CD4-positive, alpha-beta T cell (primary cell): Measurements from ENCODE around the gene DKK2. TPM values are rescaled to one million over a fixed set of nuclear protein-coding genes. Genes with fewer than 3 reads are reported as not detected.

ENCODE experiments used
- ATAC-seq: fragments of 200-7000 bp; cut with Tn5 transposase; one replicate; pipeline ENCODE4 v1.10.0; 2022; ENCODE audit warnings: mild to moderate bottlenecking; ENCODE audit not compliant: poor library complexity
- CTCF ChIA-PET: fragments of 350-600 bp; sonication (Branson Sonifier 250); formaldehyde crosslinking; loops from one replicate; lab custom pipeline; 2021; ENCODE audit warnings: antibody characterized with exemption, inconsistent platforms; lab: Charles Lee
- POLR2A ChIA-PET: fragments of 350-600 bp; sonication (Branson Sonifier 250); formaldehyde crosslinking; loops from one replicate; lab custom pipeline; 2021; ENCODE audit warnings: antibody characterized with exemption, inconsistent platforms; lab: Charles Lee
- DNase-seq, 14 experiments: peaks; one replicate each; pipeline ENCODE4 v3.0.0-alpha.2; 2013 to 2020; ENCODE audit warnings: mixed read lengths in 2 of 14
- H3K27ac ChIP-seq, 2 donors: one replicate each; pipeline versions ENCODE4 v1.5.1 to v1.7.0; 2013; ENCODE audit warnings: low read length in 2 of 2, low read depth in 1 of 2, mild to moderate bottlenecking in 1 of 2
- H3K27me3 ChIP-seq, 2 experiments: 1 replicate in 1 of 2; 2 replicates in 1 of 2; pipeline versions ENCODE4 v1.6.1 to v1.7.0; 2013; ENCODE audit warnings: low read length in 2 of 2, control low read depth in 1 of 2, mild to moderate bottlenecking in 1 of 2, moderate library complexity in 1 of 2; ENCODE audit not compliant: insufficient read depth in 2 of 2, control insufficient read depth in 1 of 2
- H3K36me3 ChIP-seq: one replicate; pipeline ENCODE4 v1.6.1; 2013; ENCODE audit warnings: low read length, control low read depth; ENCODE audit not compliant: insufficient read depth
- H3K4me1 ChIP-seq: one replicate; pipeline ENCODE4 v1.6.1; 2013; ENCODE audit warnings: low read length, control low read depth; ENCODE audit not compliant: insufficient read depth
- H3K4me3 ChIP-seq: one replicate; pipeline ENCODE4 v1.5.1; 2013; ENCODE audit warnings: mild to moderate bottlenecking, low read length, moderate library complexity
- H3K9me3 ChIP-seq, 2 experiments: 1 replicate in 1 of 2; 2 replicates in 1 of 2; pipeline versions ENCODE4 v1.6.1 to v1.7.0; 2013; ENCODE audit warnings: low read length in 2 of 2, mild to moderate bottlenecking in 2 of 2, control low read depth in 1 of 2, moderate library complexity in 1 of 2; ENCODE audit not compliant: control insufficient read depth in 1 of 2, insufficient read depth in 1 of 2
- H3K27ac Mint-ChIP-seq: one replicate; pipeline ENCODE4 v1.8.0; 2020; ENCODE audit warnings: mixed read lengths
- H3K27me3 Mint-ChIP-seq: one replicate; pipeline ENCODE4 v1.8.0; 2021; ENCODE audit warnings: mixed read lengths
- H3K36me3 Mint-ChIP-seq: one replicate; pipeline ENCODE4 v1.8.0; 2021; ENCODE audit warnings: low read depth, mixed read lengths
- H3K4me1 Mint-ChIP-seq: one replicate; pipeline ENCODE4 v1.8.0; 2021; ENCODE audit warnings: low read depth, mixed read lengths
- H3K4me3 Mint-ChIP-seq: one replicate; pipeline ENCODE4 v1.8.0; 2020; ENCODE audit warnings: mild to moderate bottlenecking, mixed read lengths
- H3K9me3 Mint-ChIP-seq: one replicate; pipeline ENCODE4 v1.8.0; 2020; ENCODE audit warnings: mixed read lengths
- intact Hi-C, 2 experiments: fragments of 100-400 bp; cut with DNase I in 1 of 2; cut with micrococcal nuclease in 1 of 2; formaldehyde crosslinking; loops; one replicate each; pipeline versions ENCODE4 v1.15.1 to v1.9.0; 2023 to 2025; cut with DNase I, micrococcal nuclease
- total RNA-seq, 174 experiments: library from RNA in 2 of 174; stranded (reverse) in 2 of 174; gene quantifications; one replicate each; pipeline ENCODE4 v1.2.3 and lab custom pipeline; 2021 to 2026
- TF ChIP-seq, protein P1 (sequence below): fragments of 200-600 bp; IDR thresholded peaks from one replicate; pipeline ENCODE4 v1.8.0; 2022; ENCODE audit warnings: antibody characterized with exemption, mild to moderate bottlenecking

The DKK2 gene
- total RNA-seq, 2 experiments from 2014 or later, result not detected

- Histone ChIP-seq H3K4me1 (peaks cover 20% of the 10 kb centered on the region), H3K27ac (no peak overlapping the region), H3K27me3 (peaks cover 26 to 60% of the 10 kb centered on the region in 2 experiments), H3K4me3 (peak overlapping the region; percentile 28), H3K9me3 (peaks cover 0 to 30% of the 10 kb centered on the region in 2 experiments), H3K36me3 (no peaks in the 10 kb centered on the region)
- intact Hi-C loops, result no loop called here
- Mint-ChIP-seq H3K4me1 (peaks cover 23% of the 10 kb centered on the region), H3K27me3 (peaks cover 69% of the 10 kb centered on the region), H3K4me3 (peak overlapping the region; percentile 64), H3K36me3 (no peaks in the 10 kb centered on the region), H3K9me3 (no peaks in the 10 kb centered on the region), H3K27ac (no peak overlapping the region)
- DNase-seq (peak in 2 of 14 experiments; percentile 4 to 12), ATAC-seq (no peak)
- CTCF ChIA-PET, result no interaction called here
- POLR2A ChIA-PET, result no interaction called here
- TF ChIP-seq, protein P1, sequence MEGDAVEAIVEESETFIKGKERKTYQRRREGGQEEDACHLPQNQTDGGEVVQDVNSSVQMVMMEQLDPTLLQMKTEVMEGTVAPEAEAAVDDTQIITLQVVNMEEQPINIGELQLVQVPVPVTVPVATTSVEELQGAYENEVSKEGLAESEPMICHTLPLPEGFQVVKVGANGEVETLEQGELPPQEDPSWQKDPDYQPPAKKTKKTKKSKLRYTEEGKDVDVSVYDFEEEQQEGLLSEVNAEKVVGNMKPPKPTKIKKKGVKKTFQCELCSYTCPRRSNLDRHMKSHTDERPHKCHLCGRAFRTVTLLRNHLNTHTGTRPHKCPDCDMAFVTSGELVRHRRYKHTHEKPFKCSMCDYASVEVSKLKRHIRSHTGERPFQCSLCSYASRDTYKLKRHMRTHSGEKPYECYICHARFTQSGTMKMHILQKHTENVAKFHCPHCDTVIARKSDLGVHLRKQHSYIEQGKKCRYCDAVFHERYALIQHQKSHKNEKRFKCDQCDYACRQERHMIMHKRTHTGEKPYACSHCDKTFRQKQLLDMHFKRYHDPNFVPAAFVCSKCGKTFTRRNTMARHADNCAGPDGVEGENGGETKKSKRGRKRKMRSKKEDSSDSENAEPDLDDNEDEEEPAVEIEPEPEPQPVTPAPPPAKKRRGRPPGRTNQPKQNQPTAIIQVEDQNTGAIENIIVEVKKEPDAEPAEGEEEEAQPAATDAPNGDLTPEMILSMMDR, result no peak
Observed at GRCh38 chr4:107034996-107035818, 906 bp downstream of the DKK2 start.

GRCh38 chr4:107034091-107034995 lies 1.8 kb downstream of the DKK2 start:
- H3K36me3 Mint-ChIP-seq, result no peaks in the 10 kb centered on the region
- POLR2A ChIA-PET, result no interaction called here
- H3K9me3 ChIP-seq, result peaks cover 0 to 30% of the 10 kb centered on the region in 2 experiments
- CTCF ChIA-PET, result no interaction called here
- peaks cover 61% of the 10 kb centered on the region for H3K27me3 Mint-ChIP-seq
- H3K4me1 Mint-ChIP-seq, result peaks cover 23% of the 10 kb centered on the region
- H3K27ac ChIP-seq, result no peak overlapping the region
- no peak overlapping the region for H3K4me3 Mint-ChIP-seq
- H3K36me3 ChIP-seq, result no peaks in the 10 kb centered on the region
- no peak overlapping the region for H3K27ac Mint-ChIP-seq
- DNase-seq (peak in 1 of 14 experiments; percentile 11), ATAC-seq (no peak)
- TF ChIP-seq, protein P1, result no peak
- peaks cover 20% of the 10 kb centered on the region for H3K4me1 ChIP-seq
- intact Hi-C loops, result no loop called here
- H3K4me3 ChIP-seq, result no peak overlapping the region
- H3K9me3 Mint-ChIP-seq, result no peaks in the 10 kb centered on the region
- H3K27me3 ChIP-seq, result peaks cover 26 to 54% of the 10 kb centered on the region in 2 experiments

- ATAC-seq, result no peak
- Histone ChIP-seq H3K4me3 (no peak overlapping the region), H3K4me1 (no peaks in the 10 kb centered on the region), H3K36me3 (no peaks in the 10 kb centered on the region), H3K27me3 (no peaks in the 10 kb centered on the region), H3K9me3 (no peaks in the 10 kb centered on the region), H3K27ac (no peak overlapping the region)
- CTCF ChIA-PET, result no interaction called here
- Mint-ChIP-seq H3K9me3 (no peaks in the 10 kb centered on the region), H3K4me1 (no peaks in the 10 kb centered on the region), H3K27me3 (no peaks in the 10 kb centered on the region), H3K27ac (no peak overlapping the region), H3K36me3 (no peaks in the 10 kb centered on the region), H3K4me3 (no peak overlapping the region)
- TF ChIP-seq, protein P1, result no peak
- POLR2A ChIA-PET, result no interaction called here
- DNase-seq, result no peak
- intact Hi-C loops, result no loop called here
Observed at GRCh38 chr4:107027379-107027778, 8.7 kb downstream of the DKK2 start.
